Fibroblast of lung (primary cell): ENCODE measurements around the gene RTN1. TPM values are rescaled to one million over a fixed set of nuclear protein-coding genes. Genes with fewer than 3 reads are reported as not detected.

Source experiments
- DNase-seq, 2 donors: peaks; one replicate each; pipeline versions ENCODE4 v3.0.0 to v3.0.0-alpha.2; 2010; ENCODE audit warnings: low read depth in 2 of 2
- H2AFZ ChIP-seq: 2 replicates; pipeline ENCODE4 v1.5.1; 2012; ENCODE audit warnings: low read length, control low read depth, inconsistent platforms
- H3K27ac ChIP-seq: 2 replicates; pipeline ENCODE4 v1.5.1; 2011; ENCODE audit warnings: low read length, control low read depth; ENCODE audit not compliant: insufficient read depth
- H3K27me3 ChIP-seq: 2 replicates; pipeline ENCODE4 v1.5.1; 2011; ENCODE audit warnings: mild to moderate bottlenecking, low read length; ENCODE audit not compliant: control insufficient read depth, insufficient read depth
- H3K36me3 ChIP-seq: 2 replicates; pipeline ENCODE4 v1.5.1; 2011; ENCODE audit warnings: low read length; ENCODE audit not compliant: control insufficient read depth, insufficient read depth
- H3K4me1 ChIP-seq: 2 replicates; pipeline ENCODE4 v1.5.1; 2011; ENCODE audit warnings: low read length; ENCODE audit not compliant: control insufficient read depth, insufficient read depth; ENCODE audit errors: extremely low read depth
- H3K4me2 ChIP-seq: 2 replicates; pipeline ENCODE4 v1.5.1; 2011; ENCODE audit warnings: low read length, control low read depth; ENCODE audit not compliant: insufficient read depth; ENCODE audit errors: extremely low read depth
- H3K4me3 ChIP-seq, 4 experiments: fragments of 200-600 bp in 1 of 4; sonication (generic) in 1 of 4; replicated peaks in 1 of 4; 2 replicates each; pipeline ENCODE4 v1.5.1; 2011 to 2016; ENCODE audit warnings: low read length in 4 of 4, low read depth in 3 of 4, mild to moderate bottlenecking in 3 of 4, control low read depth in 2 of 4, inconsistent platforms in 1 of 4, mixed read lengths in 1 of 4; ENCODE audit not compliant: insufficient read depth in 1 of 4; ENCODE audit errors: control extremely low read depth in 1 of 4
- H3K79me2 ChIP-seq: 2 replicates; pipeline ENCODE4 v1.5.1; 2012; ENCODE audit warnings: mild to moderate bottlenecking, low read length, inconsistent platforms; ENCODE audit not compliant: control insufficient read depth, insufficient read depth
- H3K9ac ChIP-seq: 2 replicates; pipeline ENCODE4 v1.5.1; 2011; ENCODE audit warnings: mild to moderate bottlenecking, low read length, control low read depth; ENCODE audit not compliant: insufficient read depth
- H3K9me3 ChIP-seq: 2 replicates; pipeline ENCODE4 v1.5.1; 2012; ENCODE audit warnings: low read depth, low read length; ENCODE audit not compliant: control insufficient read depth, insufficient read depth
- H4K20me1 ChIP-seq: 2 replicates; pipeline ENCODE4 v1.5.1; 2011; ENCODE audit warnings: low read length; ENCODE audit not compliant: control insufficient read depth, insufficient read depth; ENCODE audit errors: extremely low read depth
- CTCF ChIP-seq, 2 donors: IDR thresholded peaks in 1 of 2; conservative IDR thresholded peaks in 1 of 2; 1 replicate in 1 of 2; 2 replicates in 1 of 2; pipeline ENCODE4 v1.5.1; 2011 to 2012; ENCODE audit warnings: low read length in 2 of 2, control low read depth in 1 of 2, inconsistent platforms in 1 of 2, low read depth in 1 of 2, mild to moderate bottlenecking in 1 of 2
- EZH2 ChIP-seq: IDR thresholded peaks from 2 replicates; pipeline ENCODE4 v1.5.1; 2012; ENCODE audit warnings: low read length, control low read depth, mild to moderate bottlenecking; ENCODE audit errors: missing control alignments
- polyA plus RNA-seq, 2 donors: library from polyadenylated mRNA; depleted of rRNA in 1 of 2; stranded (reverse) in 1 of 2; unstranded in 1 of 2; fragments of >200 nt; gene quantifications; 2 replicates each; pipeline ENCODE4 v1.2.1, GENCODE V29; 2011 to 2012; ENCODE audit warnings: missing spikeins in 1 of 2
- total RNA-seq: library from RNA; depleted of rRNA; stranded (reverse); fragments of >200 nt; gene quantifications from 2 replicates; pipeline ENCODE4 v1.2.1, GENCODE V29; 2014

The RTN1 gene
- total and polyA plus RNA-seq, 2 donors (not counting 1 experiment from before 2014, with no cell fraction given), result 0.17 to 0.92 TPM

DNA sequence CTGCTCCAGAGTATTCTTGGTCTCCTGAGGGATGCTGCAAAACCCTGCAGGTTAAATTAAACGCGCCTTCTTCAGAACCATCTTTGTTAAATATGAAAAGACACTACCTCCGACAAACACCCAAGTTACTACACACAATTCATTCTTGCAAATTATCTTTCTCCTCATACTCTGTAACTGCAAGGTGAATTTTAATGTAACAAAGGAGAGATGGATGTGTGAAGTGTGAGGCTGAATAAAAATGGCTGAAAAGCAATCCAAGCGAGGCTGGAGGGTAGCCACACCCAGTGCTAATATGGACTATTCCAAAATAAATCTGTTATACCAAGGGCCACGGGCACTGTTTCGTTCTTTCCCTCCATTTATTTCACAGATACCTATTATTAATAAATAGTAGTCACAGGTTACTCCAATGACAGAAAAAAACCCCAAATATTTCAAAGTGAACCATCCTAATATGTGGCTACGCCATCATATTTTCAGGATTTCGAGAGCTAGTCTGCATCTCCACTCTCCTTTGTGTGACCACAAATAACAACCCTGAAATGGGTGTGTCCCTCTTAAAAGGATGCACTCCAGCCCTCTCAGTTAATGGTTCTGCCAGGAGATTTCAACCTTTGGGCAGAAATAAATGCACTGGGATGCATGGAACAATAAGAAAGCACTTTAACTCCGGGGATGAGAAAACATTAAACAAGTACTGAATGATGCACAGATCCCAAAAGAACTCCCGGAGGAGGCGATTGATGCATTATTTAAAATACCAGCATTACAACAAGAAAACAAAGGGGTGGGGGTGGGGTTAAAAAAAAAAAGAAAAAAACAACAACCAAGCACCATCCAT, 240.9 kb downstream of the RTN1 start:
- no peak overlapping the region for H3K4me3 ChIP-seq
- no peaks in the 10 kb centered on the region for H3K36me3 ChIP-seq
- no peaks in the 10 kb centered on the region for H3K79me2 ChIP-seq
- DNase-seq, result no peak
- H3K27ac ChIP-seq, result no peak overlapping the region
- peaks cover 2% of the 10 kb centered on the region for H3K27me3 ChIP-seq
- H3K4me2 ChIP-seq, result no peak overlapping the region
- H3K9ac ChIP-seq, result no peak overlapping the region
- no peak for TF ChIP-seq EZH2
- TF ChIP-seq CTCF (conservative IDR thresholded peaks at IDR 0.05 in 1 of 2, IDR thresholded peaks at IDR 0.05 in 1 of 2; ENCODE audit: low read depth in 1 of 2, low read length in 2 of 2), result no peak
- no peaks in the 10 kb centered on the region for H4K20me1 ChIP-seq
- H3K9me3 ChIP-seq, result no peaks in the 10 kb centered on the region
- no peaks in the 10 kb centered on the region for H3K4me1 ChIP-seq
- H2AFZ ChIP-seq, result no peak overlapping the region

DNA sequence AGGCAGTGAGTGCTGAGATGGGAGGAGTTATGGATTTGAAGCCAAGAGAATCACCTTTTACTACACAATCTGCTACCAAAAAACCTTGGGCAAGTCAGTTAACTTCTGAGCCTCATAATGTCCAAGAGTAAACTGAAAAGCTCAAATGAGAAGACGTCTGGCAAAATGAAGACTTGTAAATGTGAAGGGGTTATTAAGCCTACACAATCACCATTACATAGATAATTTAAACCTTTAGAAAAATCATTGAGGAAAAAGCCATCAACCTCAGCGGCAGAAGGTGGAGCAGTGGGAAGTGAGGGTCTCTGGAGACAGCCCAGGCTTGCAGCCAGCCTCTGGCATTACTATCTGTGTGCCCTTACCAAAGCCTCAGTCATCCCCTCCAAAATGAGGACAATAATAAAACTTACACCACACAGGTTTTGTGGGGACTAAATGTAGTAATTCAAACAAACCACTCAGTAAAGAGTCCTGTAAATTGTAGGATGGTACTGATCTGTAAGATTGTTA, 243.5 kb downstream of the RTN1 start:
- no peak for DNase-seq
- H3K36me3 ChIP-seq, result no peaks in the 10 kb centered on the region

GRCh38 chr14:59622631-59623030, 247.9 kb downstream of the RTN1 start:
- Histone ChIP-seq H3K27ac (no peak overlapping the region), H3K4me3 (no peak overlapping the region), H3K36me3 (no peaks in the 10 kb centered on the region), H3K27me3 (no peaks in the 10 kb centered on the region), H2AFZ (no peak overlapping the region), H4K20me1 (no peaks in the 10 kb centered on the region), H3K9me3 (no peaks in the 10 kb centered on the region), H3K4me2 (no peak overlapping the region), H3K4me1 (no peaks in the 10 kb centered on the region), H3K9ac (no peak overlapping the region), H3K79me2 (no peaks in the 10 kb centered on the region)
- TF ChIP-seq EZH2 (no peak), CTCF (conservative IDR thresholded peaks at IDR 0.05 in 1 of 2, IDR thresholded peaks at IDR 0.05 in 1 of 2; ENCODE audit: low read depth in 1 of 2, low read length in 2 of 2) (no peak)
- DNase-seq, result no peak

More for the DNA sequence above, 243.5 kb downstream of the RTN1 start:
- H3K27ac ChIP-seq, result no peak overlapping the region
- no peak for TF ChIP-seq EZH2
- peaks cover 2% of the 10 kb centered on the region for H3K27me3 ChIP-seq
- no peaks in the 10 kb centered on the region for H3K4me1 ChIP-seq
- H3K4me3 ChIP-seq, result no peak overlapping the region
- H4K20me1 ChIP-seq, result no peaks in the 10 kb centered on the region
- H3K9ac ChIP-seq, result no peak overlapping the region
- H3K79me2 ChIP-seq, result no peaks in the 10 kb centered on the region
- no peak overlapping the region for H2AFZ ChIP-seq
- H3K9me3 ChIP-seq, result no peaks in the 10 kb centered on the region
- H3K4me2 ChIP-seq, result no peak overlapping the region
